H1 (cell line): Measurements from ENCODE around the gene RPL28. TPM values are rescaled to one million over a fixed set of nuclear protein-coding genes. Genes with fewer than 3 reads are reported as not detected.
A peak's percentile ranks its signal among the peaks of the same experiment; 100 is the strongest.

Experiments
- CTCF ChIA-PET: fragments of 300-600 bp; sonication (Branson Sonifier 250); formaldehyde crosslinking; loops from one replicate; lab custom pipeline; 2021; ENCODE audit not compliant: partially characterized antibody; lab: Charles Lee
- POLR2A ChIA-PET: fragments of 300-600 bp; sonication (Branson Sonifier 250); formaldehyde crosslinking; loops from one replicate; lab custom pipeline; 2021; ENCODE audit warnings: inconsistent platforms; ENCODE audit not compliant: partially characterized antibody; lab: Charles Lee
- DNase-seq, 2 experiments: peaks; one replicate each; pipeline versions ENCODE4 v3.0.0 to v3.0.0-alpha.2; 2010 to 2022; ENCODE audit warnings: low spot score in 2 of 2, low read depth in 1 of 2, mixed read lengths in 1 of 2
- FAIRE-seq: peaks from 2 replicates; lab custom pipeline; 2011; peaks lifted over from hg19 to GRCh38; lab: Jason Lieb, UNC
- H2AFZ ChIP-seq: 2 replicates; pipeline ENCODE4 v1.8.1; 2012; ENCODE audit warnings: low read length, inconsistent platforms
- H2AK5ac ChIP-seq: 2 replicates; pipeline ENCODE4 v1.6.1; 2013; ENCODE audit warnings: low read depth, low read length
- H2BK120ac ChIP-seq: replicated peaks from 2 replicates; pipeline ENCODE3; 2013; ENCODE audit warnings: low read depth, low read length, inconsistent platforms
- H2BK12ac ChIP-seq: 2 replicates; pipeline ENCODE4 v1.6.1; 2013; ENCODE audit warnings: low read depth, low read length
- H2BK15ac ChIP-seq: 2 replicates; pipeline ENCODE4 v1.6.1; 2013; ENCODE audit warnings: low read length
- H2BK20ac ChIP-seq: 2 replicates; pipeline ENCODE4 v1.6.1; 2013; ENCODE audit warnings: low read length
- H2BK5ac ChIP-seq: 2 replicates; pipeline ENCODE4 v1.6.1; 2013; ENCODE audit warnings: low read depth, low read length
- H3K14ac ChIP-seq: 2 replicates; pipeline ENCODE4 v1.6.1; 2013; ENCODE audit warnings: inconsistent platforms; ENCODE audit not compliant: insufficient read length
- H3K18ac ChIP-seq: 2 replicates; pipeline ENCODE4 v1.6.1; 2013; ENCODE audit warnings: low read length; ENCODE audit errors: extremely low read depth
- H3K23ac ChIP-seq: 2 replicates; pipeline ENCODE4 v1.6.1; 2013; ENCODE audit warnings: inconsistent platforms; ENCODE audit not compliant: insufficient read length
- H3K23me2 ChIP-seq: 2 replicates; pipeline ENCODE4 v1.6.1; 2013; ENCODE audit warnings: low read depth, low read length
- H3K27ac ChIP-seq: 2 replicates; pipeline ENCODE4 v1.6.1; 2011; ENCODE audit warnings: low read depth, low read length, inconsistent platforms
- H3K27me3 ChIP-seq, 4 experiments: replicated peaks in 1 of 4; 1 replicate in 1 of 4; 2 replicates in 3 of 4; pipeline versions ENCODE4 v1.6.1 to v1.8.1; 2011 to 2013; ENCODE audit warnings: low read length in 3 of 4, mild to moderate bottlenecking in 3 of 4, inconsistent platforms in 2 of 4, mixed read lengths in 2 of 4, moderate library complexity in 1 of 4; ENCODE audit not compliant: control insufficient read depth in 3 of 4, insufficient read depth in 3 of 4; ENCODE audit errors: extremely low read depth in 1 of 4
- H3K36me3 ChIP-seq, 4 experiments: 2 replicates each; pipeline versions ENCODE4 v1.6.1 to v1.8.1; 2011 to 2013; ENCODE audit warnings: mild to moderate bottlenecking in 4 of 4, low read length in 3 of 4, moderate library complexity in 2 of 4, control low read depth in 1 of 4, inconsistent platforms in 1 of 4; ENCODE audit not compliant: insufficient read depth in 4 of 4, control insufficient read depth in 2 of 4
- H3K4ac ChIP-seq: replicated peaks from 2 replicates; pipeline ENCODE3; 2013; ENCODE audit warnings: low read length, low read depth, mixed read lengths, inconsistent platforms; ENCODE audit not compliant: insufficient read length
- H3K4me1 ChIP-seq, 4 experiments: replicated peaks in 1 of 4; 1 replicate in 1 of 4; 2 replicates in 3 of 4; pipeline versions ENCODE4 v1.6.1 to v1.8.1; 2011 to 2013; ENCODE audit warnings: low read length in 3 of 4, inconsistent platforms in 2 of 4, mixed read lengths in 1 of 4; ENCODE audit not compliant: insufficient read depth in 4 of 4, control insufficient read depth in 3 of 4
- H3K4me2 ChIP-seq, 2 experiments: 2 replicates each; pipeline versions ENCODE4 v1.6.1 to v1.8.1; 2011 to 2013; ENCODE audit warnings: low read depth in 2 of 2, low read length in 2 of 2, control low read depth in 1 of 2, inconsistent platforms in 1 of 2, mild to moderate bottlenecking in 1 of 2; ENCODE audit not compliant: insufficient read depth in 1 of 2
- H3K4me3 ChIP-seq, 4 experiments: fragments of 200-600, 300-600 bp in 1 of 4; sonication (generic), shearing (Covaris generic), sonication (Bioruptor Twin) in 1 of 4; 2 replicates each; pipeline versions ENCODE4 v1.5.1 to v1.8.1; 2011 to 2016; ENCODE audit warnings: low read length in 4 of 4, low read depth in 3 of 4, control low read depth in 2 of 4, inconsistent platforms in 2 of 4, mild to moderate bottlenecking in 2 of 4, mixed read lengths in 1 of 4, moderate library complexity in 1 of 4; ENCODE audit not compliant: insufficient read depth in 2 of 4; ENCODE audit errors: extremely low read depth in 1 of 4
- H3K56ac ChIP-seq: replicated peaks from 2 replicates; pipeline ENCODE3; 2013; ENCODE audit warnings: low read depth, mild to moderate bottlenecking, mixed read lengths, low read length, inconsistent platforms; ENCODE audit not compliant: insufficient read length
- H3K79me1 ChIP-seq: 2 replicates; pipeline ENCODE4 v1.6.1; 2013; ENCODE audit warnings: low read depth, low read length, control low read depth
- H3K79me2 ChIP-seq, 2 experiments: 2 replicates each; pipeline versions ENCODE4 v1.6.1 to v1.8.1; 2012 to 2013; ENCODE audit warnings: low read length in 2 of 2, mild to moderate bottlenecking in 2 of 2, inconsistent platforms in 1 of 2; ENCODE audit not compliant: insufficient read depth in 2 of 2, control insufficient read depth in 1 of 2
- H3K9ac ChIP-seq, 4 experiments: replicated peaks in 1 of 4; 1 replicate in 1 of 4; 2 replicates in 3 of 4; pipeline versions ENCODE4 v1.6.1 to v1.8.1; 2011 to 2013; ENCODE audit warnings: low read depth in 3 of 4, low read length in 3 of 4, control low read depth in 2 of 4, mild to moderate bottlenecking in 2 of 4, moderate library complexity in 2 of 4, inconsistent platforms in 1 of 4; ENCODE audit errors: extremely low read depth in 1 of 4
- H3K9me3 ChIP-seq, 2 experiments: 2 replicates each; pipeline versions ENCODE4 v1.6.1 to v1.8.1; 2012 to 2013; ENCODE audit warnings: mild to moderate bottlenecking in 2 of 2, moderate library complexity in 2 of 2, control low read depth in 1 of 2, inconsistent platforms in 1 of 2, low read depth in 1 of 2, low read length in 1 of 2, mixed read lengths in 1 of 2; ENCODE audit not compliant: insufficient read depth in 2 of 2
- H4K20me1 ChIP-seq, 2 experiments: replicated peaks in 1 of 2; 2 replicates each; pipeline versions ENCODE3 to v1.8.1; 2011 to 2013; ENCODE audit warnings: inconsistent platforms in 2 of 2, low read length in 2 of 2, mild to moderate bottlenecking in 1 of 2; ENCODE audit not compliant: insufficient read depth in 2 of 2, control insufficient read depth in 1 of 2
- H4K5ac ChIP-seq: 2 replicates; pipeline ENCODE4 v1.6.1; 2013; ENCODE audit warnings: low read length, low read depth, mixed read lengths, inconsistent platforms; ENCODE audit not compliant: insufficient read length
- H4K8ac ChIP-seq: 2 replicates; pipeline ENCODE4 v1.8.0; 2013; ENCODE audit warnings: mild to moderate bottlenecking, moderate library complexity, low read length, inconsistent platforms; ENCODE audit not compliant: insufficient read depth; ENCODE audit errors: extremely low read depth
- H4K91ac ChIP-seq: replicated peaks from 2 replicates; pipeline ENCODE3; 2013; ENCODE audit warnings: low read length, mixed read lengths, inconsistent platforms; ENCODE audit not compliant: insufficient read length
- GABPA ChIP-seq: IDR thresholded peaks from 2 replicates; pipeline ENCODE4 v1.6.1; 2011; ENCODE audit warnings: mild to moderate bottlenecking, low read length, moderate library complexity, borderline replicate concordance; ENCODE audit not compliant: insufficient read depth
- KDM1A ChIP-seq: fragments of 200-600, 300-600 bp; sonication (generic); IDR thresholded peaks from 2 replicates; pipeline ENCODE4 v1.7.1; 2016; ENCODE audit warnings: mild to moderate bottlenecking, low read length, borderline replicate concordance
- NANOG ChIP-seq: IDR thresholded peaks from 2 replicates; pipeline ENCODE4 v1.6.1; 2011; ENCODE audit warnings: low read length, low read depth, mild to moderate bottlenecking, inconsistent platforms; ENCODE audit not compliant: insufficient read depth, poor library complexity, severe bottlenecking
- POLR2A ChIP-seq, 2 experiments: IDR thresholded peaks; 1 replicate in 1 of 2; 2 replicates in 1 of 2; pipeline ENCODE4 v1.6.1; 2011; ENCODE audit warnings: low read depth in 2 of 2, low read length in 2 of 2, mild to moderate bottlenecking in 2 of 2; ENCODE audit errors: control extremely low read depth in 1 of 2
- TAF1 ChIP-seq: IDR thresholded peaks from 2 replicates; pipeline ENCODE4 v1.6.1; 2011; ENCODE audit warnings: mild to moderate bottlenecking, low read depth, low read length
- YY1 ChIP-seq: IDR thresholded peaks from 2 replicates; pipeline ENCODE4 v1.6.1; 2011; ENCODE audit warnings: low read depth, mild to moderate bottlenecking, low read length
- WGBS, 2 experiments: shearing (Covaris generic) in 1 of 2; methylation state at CpG; one replicate each; pipeline versions ENCODE4 v1.1.6 to v1.1.7; 2013 to 2015; ENCODE audit warnings: low lambda C conversion rate in 2 of 2, mixed read lengths in 2 of 2, inconsistent platforms in 1 of 2, low coverage in 1 of 2, missing lambda C conversion rate in 1 of 2; ENCODE audit not compliant: insufficient replicate concordance in 2 of 2, insufficient coverage in 1 of 2, insufficient read length in 1 of 2; ENCODE audit errors: extremely low coverage in 1 of 2, missing lambda C conversion rate in 1 of 2; 5-methylcytosine and 5-hydroxymethylcytosine counted together
- polyA plus RNA-seq, 7 experiments: library from polyadenylated mRNA; depleted of rRNA in 3 of 7; stranded (reverse) in 5 of 7; unstranded in 2 of 7; fragments of >200 nt in 5 of 7; fragments of 200-250 nt in 2 of 7; gene quantifications; 1 replicate in 5 of 7; 2 replicates in 1 of 7; 4 replicates in 1 of 7; pipeline versions ENCODE4 v1.2.1 to v1.2.3, GENCODE V29; 2011 to 2013; ENCODE audit warnings: missing spikeins in 2 of 7, mixed read lengths in 2 of 7
- total RNA-seq: library from RNA; stranded (reverse); fragmentation: NEBNext Ultra II Directional; extraction: Animal tissue kit (Norgen Biotek cat#: 25700); gene quantifications from 2 replicates; pipeline ENCODE4 v1.2.1, GENCODE V29; 2021
- TF ChIP-seq, protein P1 (sequence below): IDR thresholded peaks from 2 replicates; pipeline ENCODE4 v1.6.1; 2012; ENCODE audit warnings: inconsistent platforms
- TF ChIP-seq, protein P2 (sequence below), 3 experiments: IDR thresholded peaks; 1 replicate in 2 of 3; 2 replicates in 1 of 3; pipeline versions ENCODE4 v1.5.1 to v1.6.1; 2011; ENCODE audit warnings: low read length in 3 of 3, mild to moderate bottlenecking in 3 of 3, inconsistent platforms in 2 of 3, low read depth in 1 of 3, moderate library complexity in 1 of 3; ENCODE audit not compliant: insufficient read depth in 1 of 3; ENCODE audit errors: control extremely low read depth in 1 of 3

The RPL28 gene
- total and polyA plus RNA-seq, 2 of the 8 experiments (the other 6 are each of a cell fraction or from before 2014, with no cell fraction given), result 2,123 to 8,402 TPM

DNA sequence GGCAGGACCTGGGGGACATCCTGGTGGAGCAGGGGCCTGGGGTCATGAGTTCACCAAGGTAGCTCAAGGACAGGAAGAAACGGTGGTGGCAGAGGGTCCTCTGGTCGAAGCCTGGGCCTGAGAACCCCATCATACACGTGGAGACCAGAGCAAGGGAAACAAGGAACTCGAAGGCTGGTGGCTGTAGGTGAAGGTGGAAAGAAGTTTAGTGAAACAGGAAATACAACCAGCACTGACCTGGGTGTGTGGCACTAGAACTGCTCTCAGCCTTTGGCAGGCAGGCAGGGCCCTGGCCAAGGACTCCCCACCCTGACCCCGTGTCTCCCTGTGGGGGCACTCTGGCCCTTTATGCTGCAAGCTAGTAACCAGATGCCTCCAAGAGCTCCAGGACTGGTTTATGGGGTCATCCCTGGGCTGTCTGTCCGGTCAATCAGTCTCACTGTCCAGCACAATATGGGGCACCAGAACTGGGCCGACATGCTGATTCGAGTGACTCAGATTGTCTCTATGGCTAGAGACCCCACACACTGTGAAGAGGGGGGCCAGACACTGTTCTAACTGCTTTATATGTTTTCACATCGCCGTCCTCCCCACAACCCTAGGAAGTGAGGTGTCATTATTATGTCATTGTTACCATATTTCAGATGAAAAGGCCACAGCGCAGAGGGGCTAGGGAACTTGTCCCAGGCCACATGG, 35.0 kb upstream of the RPL28 start:
- Histone ChIP-seq H3K79me1 (no peaks in the 10 kb centered on the region), H2BK15ac (peak overlapping the region; percentile 61), H2AFZ (no peak overlapping the region), H4K8ac (no peak overlapping the region; the same call in 1 of the 2 replicates), H3K4ac (peak overlapping the region; percentile 50), H2BK20ac (0 out of 2 replicates have a peak overlapping the region, but pooled peaks have one; percentile 23), H3K18ac (peak overlapping the region; percentile 71; the same call in 1 of the 2 replicates), H3K23ac (no peak overlapping the region), H3K36me3 (peaks cover 0 to 31% (median 7%) of the 10 kb centered on the region in 4 experiments; a peak in 2 of 8 replicates), H4K5ac (no peak overlapping the region), H2BK12ac (peak overlapping the region; percentile 93; the same call in 1 of the 2 replicates), H3K23me2 (peaks cover 12% of the 10 kb centered on the region; the same call in 1 of the 2 replicates), H3K27ac (no peak overlapping the region), H4K20me1 (peaks cover 0 to 10% of the 10 kb centered on the region in 2 experiments), H3K27me3 (peaks cover 17 to 37% (median 32%) of the 10 kb centered on the region in 4 experiments), H3K4me1 (peaks cover 11 to 45% (median 28%) of the 10 kb centered on the region in 4 experiments), H3K4me2 (no peak overlapping the region), H2BK5ac (peak overlapping the region; percentile 10), H2BK120ac (no peak overlapping the region), H4K91ac (no peak overlapping the region), H3K9me3 (no peaks in the 10 kb centered on the region), H3K14ac (no peak overlapping the region), H3K9ac (no peak overlapping the region), H2AK5ac (peak overlapping the region; percentile 89), H3K4me3 (no peak overlapping the region), H3K79me2 (no peaks in the 10 kb centered on the region), H3K56ac (no peak overlapping the region)
- no peak for FAIRE-seq
- 86% methylated on average over 11 of the region's 11 CpGs; no CpG with 5 or more reads in 1 of the 2 experiments for WGBS, 2 experiments
- DNase-seq, result no peak
- POLR2A ChIA-PET, result interaction anchor here (1.0 to 7.9 kb wide), 10 partner anchors 10 to 56 kb away, joined by 4 to 58 read pairs (median 14); partner anchors contain the start of genes IL11, KMT5C, TMEM238 and UBE2S
- CTCF ChIA-PET, result interaction anchor here (0.8 to 1.6 kb wide), 7 partner anchors 9 to 49 kb away, joined by 3 to 5 read pairs (median 3); partner anchors contain the start of gene KMT5C
- TF ChIP-seq TAF1 (no peak), KDM1A (no peak), POLR2A (IDR thresholded peaks at IDR 0.05; ENCODE audit: control extremely low read depth in 1 of 2, low read depth in 2 of 2, low read length in 2 of 2) (no peak), GABPA (no peak), NANOG (no peak), YY1 (no peak)
- TF ChIP-seq, protein P1, sequence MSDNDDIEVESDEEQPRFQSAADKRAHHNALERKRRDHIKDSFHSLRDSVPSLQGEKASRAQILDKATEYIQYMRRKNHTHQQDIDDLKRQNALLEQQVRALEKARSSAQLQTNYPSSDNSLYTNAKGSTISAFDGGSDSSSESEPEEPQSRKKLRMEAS, result no peak
- TF ChIP-seq, protein P2, sequence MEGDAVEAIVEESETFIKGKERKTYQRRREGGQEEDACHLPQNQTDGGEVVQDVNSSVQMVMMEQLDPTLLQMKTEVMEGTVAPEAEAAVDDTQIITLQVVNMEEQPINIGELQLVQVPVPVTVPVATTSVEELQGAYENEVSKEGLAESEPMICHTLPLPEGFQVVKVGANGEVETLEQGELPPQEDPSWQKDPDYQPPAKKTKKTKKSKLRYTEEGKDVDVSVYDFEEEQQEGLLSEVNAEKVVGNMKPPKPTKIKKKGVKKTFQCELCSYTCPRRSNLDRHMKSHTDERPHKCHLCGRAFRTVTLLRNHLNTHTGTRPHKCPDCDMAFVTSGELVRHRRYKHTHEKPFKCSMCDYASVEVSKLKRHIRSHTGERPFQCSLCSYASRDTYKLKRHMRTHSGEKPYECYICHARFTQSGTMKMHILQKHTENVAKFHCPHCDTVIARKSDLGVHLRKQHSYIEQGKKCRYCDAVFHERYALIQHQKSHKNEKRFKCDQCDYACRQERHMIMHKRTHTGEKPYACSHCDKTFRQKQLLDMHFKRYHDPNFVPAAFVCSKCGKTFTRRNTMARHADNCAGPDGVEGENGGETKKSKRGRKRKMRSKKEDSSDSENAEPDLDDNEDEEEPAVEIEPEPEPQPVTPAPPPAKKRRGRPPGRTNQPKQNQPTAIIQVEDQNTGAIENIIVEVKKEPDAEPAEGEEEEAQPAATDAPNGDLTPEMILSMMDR (IDR thresholded peaks at IDR 0.05; ENCODE audit: control extremely low read depth in 1 of 3, insufficient read depth in 1 of 3, low read depth in 1 of 3, low read length in 3 of 3), result no peak
